B cell (primary cell): Measurements from ENCODE around the gene ELFN2.

ENCODE experiments used
- EZH2 ChIP-seq: IDR thresholded peaks from 2 replicates; pipeline ENCODE4 v1.6.1; 2012; ENCODE audit warnings: borderline replicate concordance, low read depth, mild to moderate bottlenecking, moderate library complexity, low read length; ENCODE audit not compliant: insufficient read depth, poor library complexity, severe bottlenecking
- TF ChIP-seq, protein P1 (sequence below): fragments of 200-600 bp; IDR thresholded peaks from one replicate; pipeline ENCODE4 v1.8.0; 2022; ENCODE audit warnings: antibody characterized with exemption, mild to moderate bottlenecking

- TF ChIP-seq, protein P1, sequence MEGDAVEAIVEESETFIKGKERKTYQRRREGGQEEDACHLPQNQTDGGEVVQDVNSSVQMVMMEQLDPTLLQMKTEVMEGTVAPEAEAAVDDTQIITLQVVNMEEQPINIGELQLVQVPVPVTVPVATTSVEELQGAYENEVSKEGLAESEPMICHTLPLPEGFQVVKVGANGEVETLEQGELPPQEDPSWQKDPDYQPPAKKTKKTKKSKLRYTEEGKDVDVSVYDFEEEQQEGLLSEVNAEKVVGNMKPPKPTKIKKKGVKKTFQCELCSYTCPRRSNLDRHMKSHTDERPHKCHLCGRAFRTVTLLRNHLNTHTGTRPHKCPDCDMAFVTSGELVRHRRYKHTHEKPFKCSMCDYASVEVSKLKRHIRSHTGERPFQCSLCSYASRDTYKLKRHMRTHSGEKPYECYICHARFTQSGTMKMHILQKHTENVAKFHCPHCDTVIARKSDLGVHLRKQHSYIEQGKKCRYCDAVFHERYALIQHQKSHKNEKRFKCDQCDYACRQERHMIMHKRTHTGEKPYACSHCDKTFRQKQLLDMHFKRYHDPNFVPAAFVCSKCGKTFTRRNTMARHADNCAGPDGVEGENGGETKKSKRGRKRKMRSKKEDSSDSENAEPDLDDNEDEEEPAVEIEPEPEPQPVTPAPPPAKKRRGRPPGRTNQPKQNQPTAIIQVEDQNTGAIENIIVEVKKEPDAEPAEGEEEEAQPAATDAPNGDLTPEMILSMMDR = no peak
- TF ChIP-seq EZH2 = no peak
Measured at GRCh38 chr22:37459206-37459605, 31.9 kb upstream of the ELFN2 start.
